NCI-H526 (cell line): ENCODE results near the gene THRB.

ENCODE experiments used
- DNase-seq, 2 experiments: peaks; one replicate each; lab custom pipeline; 2025; lab: John Stamatoyannopoulos, UW

THRB gene

DNA sequence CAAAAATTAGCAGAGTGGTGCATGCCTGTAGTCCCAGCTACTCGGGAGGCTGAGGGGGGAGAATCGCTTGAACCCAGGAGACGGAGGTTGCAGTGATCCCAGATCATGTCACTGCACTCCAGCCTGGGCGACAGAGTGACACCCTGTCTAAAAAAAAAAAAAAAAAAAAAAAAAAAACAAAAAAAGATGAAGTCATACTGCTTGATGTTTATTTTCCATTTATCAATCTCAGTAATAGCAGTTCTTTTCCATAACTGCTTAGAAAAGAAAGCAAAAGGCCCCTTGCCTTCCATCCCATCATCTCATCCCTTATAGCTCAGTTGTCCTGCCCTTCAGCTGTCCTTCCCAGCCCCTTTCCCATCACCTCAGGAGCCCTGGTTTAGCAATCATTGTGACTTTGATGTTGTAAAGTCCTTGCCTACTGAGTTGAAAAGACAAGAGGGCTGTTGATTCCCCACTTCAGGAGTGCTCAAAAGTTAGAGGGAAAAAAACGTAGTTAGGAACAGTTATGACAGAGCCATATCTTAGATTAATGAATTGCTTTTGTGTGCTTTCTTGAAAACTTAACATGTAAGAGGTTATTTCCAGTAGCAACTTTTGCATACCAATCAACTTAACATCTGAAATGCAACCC lies 18.0 kb upstream of the THRB start:
- DNase-seq: no peak

DNA sequence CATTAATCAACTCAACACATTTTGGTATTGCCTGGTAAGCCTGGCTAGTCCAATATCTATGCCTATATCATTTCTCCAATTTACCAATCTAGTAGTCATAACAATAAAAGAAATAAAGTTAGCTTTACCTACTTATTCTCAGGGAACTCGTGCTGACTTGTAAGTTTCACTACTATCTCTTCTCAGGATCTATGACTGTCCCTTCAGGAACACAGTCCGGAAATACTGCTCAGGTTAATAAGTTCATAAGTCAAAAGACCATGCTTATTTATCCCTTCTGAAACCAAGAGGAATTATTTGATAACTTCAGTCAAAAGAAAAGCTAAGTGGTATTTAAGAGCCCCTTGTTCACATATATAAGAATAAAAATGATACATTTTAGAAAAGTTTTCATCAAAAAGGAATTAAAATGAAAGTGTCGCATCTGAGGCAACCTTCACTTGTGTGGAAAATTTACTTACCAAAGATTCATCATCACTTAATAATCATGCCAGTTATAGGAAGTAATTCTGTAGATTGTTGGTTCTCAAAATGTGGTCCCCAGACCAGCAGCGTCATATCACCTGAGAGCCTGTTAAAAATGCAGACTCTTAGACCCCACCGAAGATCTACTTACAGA lies 15.5 kb upstream of the THRB start:
- no peak for DNase-seq

DNA sequence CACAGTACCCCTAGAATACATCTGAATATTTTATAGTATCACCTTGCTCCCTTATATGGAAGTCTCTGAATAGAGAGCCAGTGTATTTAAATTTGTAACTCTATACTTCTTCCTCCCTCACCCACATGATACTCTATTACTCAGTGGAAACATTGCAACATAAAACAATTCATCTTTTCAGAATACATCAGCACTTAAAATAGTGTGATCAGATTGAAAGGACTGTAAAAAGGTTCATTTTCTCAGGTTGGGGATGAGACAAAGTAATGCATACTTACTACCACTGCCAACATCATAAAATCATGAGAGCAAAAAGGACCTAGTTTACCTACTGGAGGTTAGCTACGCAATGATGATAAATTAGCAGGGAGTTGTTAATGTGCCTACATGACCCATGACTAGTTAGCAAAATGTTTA lies 13.8 kb upstream of the THRB start:
- no peak for DNase-seq

DNA sequence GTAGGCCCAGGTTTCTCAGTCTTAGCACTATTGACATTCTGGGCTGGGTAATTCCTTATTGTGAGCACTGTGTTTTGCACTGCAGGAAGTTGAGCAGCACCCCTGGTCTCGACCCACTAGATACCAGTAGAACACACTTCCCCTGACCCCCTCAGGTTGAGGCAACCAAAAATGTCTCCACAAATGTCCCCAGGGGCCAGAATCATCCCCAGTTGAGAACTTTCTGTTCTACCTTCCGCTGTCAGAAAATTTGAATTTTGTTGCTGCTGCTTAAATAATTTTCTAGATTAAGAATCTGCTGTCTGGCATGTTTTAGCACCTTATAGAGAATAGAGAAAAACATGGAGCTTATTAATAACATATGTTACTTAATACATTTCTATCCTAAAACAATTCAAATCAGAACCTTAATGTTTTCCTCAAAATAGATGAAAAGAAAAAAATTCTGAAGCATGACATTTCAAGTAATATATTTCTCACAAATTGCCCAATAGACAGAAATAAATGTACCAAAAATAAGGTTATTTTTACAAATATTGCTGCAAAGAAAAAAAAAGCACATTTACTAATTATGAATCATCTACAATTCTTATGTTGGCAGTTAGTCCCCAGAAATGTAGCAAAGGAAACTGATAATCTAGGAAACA lies 13.2 kb upstream of the THRB start:
- no peak for DNase-seq

DNA sequence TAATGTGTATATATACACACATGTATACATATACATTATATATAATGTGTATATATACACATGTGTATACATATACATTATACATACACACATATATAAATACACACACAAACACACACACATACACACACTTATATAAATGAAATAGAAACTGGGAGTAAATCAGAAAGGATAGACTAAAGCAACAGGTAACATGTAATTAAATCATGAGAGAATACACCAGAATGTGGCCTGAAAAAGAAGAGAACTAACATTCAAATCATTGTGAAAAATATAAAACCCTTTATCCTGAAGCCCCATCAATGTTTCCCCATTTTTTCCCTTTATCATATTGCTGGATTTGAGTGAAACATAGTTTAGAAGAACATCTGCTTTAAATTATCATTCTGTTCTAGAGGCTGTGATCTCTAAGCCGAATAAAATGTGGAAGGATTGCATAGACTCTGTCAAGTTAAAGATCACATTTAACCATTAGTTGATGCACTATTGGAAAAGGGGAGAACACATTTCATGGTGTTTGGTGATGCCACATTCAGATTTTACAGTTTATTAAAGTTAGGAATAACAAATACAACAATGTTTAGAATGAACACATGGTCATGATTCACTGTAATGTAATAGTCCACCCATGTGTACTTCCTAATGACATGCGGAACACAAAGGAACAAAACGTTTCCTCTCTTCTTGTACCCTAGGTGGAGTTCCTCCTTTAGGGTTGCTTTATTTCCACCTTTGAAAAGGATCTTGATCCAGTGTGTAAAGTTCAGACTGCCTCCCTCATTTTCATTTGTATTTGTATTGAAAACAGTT lies 12.5 kb upstream of the THRB start:
- DNase-seq: no peak

DNA sequence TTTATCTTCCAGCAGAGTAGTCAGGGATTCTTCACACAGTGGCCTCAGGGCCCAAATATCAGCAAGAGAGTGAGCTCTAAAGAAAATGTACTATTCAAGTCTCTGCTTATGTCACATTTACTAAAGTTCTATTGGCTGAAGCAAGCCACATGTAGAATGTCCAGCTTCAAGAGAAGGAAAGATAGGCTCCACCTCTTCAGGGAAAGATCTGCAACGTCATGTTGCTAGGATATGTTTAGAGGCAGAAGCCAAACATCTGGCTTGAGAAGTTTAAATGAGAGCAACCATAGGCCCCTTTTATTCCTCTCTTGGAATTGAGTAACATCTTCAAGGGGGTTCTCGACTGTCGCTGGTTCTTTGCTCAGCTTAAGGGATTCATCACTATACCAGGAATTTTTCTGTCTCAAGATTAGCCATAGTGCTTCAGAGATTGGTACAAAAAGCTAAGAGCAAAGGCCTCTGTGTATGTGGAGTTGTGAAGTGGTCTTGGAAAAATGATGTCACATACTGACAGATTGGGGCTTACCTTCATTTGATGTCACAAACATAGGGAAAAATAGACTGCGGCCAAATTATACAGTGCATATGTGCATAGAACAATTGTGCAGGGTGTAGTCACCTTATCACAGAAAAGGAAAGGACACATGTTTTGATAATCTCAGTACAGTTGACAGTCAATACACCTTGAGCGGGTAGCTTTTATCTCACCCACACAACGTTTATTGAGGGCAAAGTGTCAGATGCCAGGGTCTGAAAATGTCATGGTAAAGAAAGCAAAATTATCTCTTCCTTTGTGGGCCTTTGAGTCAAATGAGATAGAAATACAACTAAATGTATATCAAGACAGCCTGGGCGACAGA lies 11.3 kb upstream of the THRB start:
- no peak for DNase-seq

DNA sequence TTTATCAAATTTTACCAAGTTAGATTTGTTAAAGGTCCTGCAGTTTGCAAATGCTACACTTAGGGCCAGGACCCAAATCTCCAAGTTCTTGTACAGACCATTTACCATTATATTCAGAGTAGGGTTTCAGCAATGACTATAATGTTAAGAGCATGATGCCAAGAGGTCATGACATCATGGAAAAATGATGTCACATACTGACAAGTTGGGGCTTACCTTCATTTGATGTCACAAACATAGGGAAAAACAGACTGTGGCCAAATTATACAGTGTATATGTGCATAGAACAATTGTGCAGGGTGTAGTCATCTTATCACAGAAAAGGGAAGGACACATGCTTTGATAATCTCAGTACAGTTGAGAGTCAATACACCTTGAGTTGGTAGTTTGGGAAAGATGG lies 10.1 kb upstream of the THRB start:
- DNase-seq: no peak

DNA sequence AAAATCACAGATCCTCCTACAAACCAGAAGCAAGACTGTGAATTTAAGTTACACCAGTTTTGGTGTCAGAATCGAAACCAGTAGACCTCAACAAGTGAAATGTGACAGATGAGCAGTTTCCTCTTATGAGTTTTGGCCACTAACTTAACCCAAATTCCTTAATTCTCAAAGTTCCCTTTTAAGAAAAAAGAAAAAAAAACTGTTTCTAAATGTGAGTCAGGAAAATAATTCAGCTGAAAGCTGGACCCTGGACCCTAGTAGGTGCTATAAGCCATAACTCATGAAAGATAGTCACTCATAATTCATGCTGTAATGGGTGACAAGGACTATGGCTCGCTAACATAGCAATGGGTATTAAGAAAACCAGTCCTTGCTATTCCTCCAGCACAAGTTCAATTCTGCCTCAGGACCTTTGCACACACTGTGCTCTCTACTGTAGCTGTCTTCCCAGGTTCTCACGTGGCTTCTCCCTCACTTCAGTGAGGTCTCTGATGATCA lies 9.0 kb upstream of the THRB start:
- DNase-seq: no peak

DNA sequence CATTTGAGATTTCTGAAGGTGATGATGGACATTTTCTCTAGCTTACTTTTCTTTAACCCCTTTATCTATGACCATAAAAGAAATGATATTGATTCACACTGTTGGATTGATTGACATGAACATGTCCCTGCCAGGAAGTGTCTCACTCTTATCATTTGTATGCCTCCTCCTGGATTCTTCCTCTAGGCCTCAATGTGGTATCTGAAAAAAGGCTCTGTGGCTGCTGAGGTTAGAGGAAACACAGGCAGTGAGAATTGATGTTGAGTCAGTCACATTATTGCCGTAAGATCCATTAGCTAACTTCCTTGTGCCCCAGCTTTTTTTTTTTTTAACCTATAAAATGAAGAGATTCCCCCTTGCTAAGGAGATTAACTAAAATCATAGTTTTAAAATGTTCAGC lies 8.0 kb upstream of the THRB start:
- no peak for DNase-seq

DNA sequence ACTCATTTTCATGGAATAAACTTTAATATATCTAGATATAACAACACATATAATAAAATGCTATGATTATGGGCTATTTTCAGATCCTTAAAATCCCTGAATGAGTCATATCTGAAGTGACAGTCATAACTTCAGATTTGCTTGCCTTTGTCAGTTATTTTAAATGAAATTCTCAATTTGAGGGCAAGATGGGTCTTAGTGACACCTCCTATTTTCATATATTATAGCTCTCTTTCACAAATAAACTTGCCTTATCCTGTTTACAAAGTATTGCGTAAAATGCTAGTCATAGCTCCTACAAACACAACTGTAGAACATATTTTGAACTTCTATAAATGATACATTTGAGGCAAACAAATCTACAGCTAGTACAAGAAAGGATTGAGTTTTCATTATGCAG lies 6.2 kb upstream of the THRB start:
- DNase-seq: no peak

DNA sequence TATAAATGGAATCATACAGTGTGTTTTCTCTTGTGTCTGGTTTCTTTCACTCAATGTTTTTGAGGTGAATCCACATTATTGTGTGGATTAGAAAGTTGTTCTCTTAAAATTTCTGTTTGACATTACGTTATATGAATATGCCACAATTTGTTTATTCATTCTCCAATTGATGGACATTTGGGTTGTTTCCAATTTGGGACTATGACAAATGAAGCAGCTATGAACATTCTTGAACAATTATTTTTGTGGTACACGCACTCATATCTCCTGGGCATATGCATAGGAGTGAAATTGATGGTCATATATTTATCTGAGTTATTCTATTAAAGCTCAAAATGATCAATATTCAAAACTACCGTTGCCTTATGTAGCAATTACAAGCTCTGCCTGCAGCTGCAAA lies 5.3 kb upstream of the THRB start:
- DNase-seq: no peak

DNA sequence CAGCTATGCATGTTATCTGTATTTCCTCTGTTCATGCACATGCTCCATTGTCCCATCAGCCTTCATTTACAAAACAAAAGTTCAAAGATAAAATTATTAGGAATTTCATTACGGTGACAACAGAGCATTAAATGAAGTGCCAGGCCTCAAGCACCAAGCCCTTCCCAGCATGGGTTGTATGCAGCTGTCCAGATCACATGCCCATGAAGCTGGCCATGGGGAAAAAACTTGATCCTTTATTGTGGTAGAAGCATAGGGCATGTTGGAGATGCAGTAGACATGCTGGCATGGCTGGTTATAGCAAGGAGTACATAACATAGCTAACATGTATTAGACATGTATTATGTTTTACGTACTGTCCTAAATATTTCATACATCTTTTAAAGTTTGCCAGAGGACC lies 4.1 kb upstream of the THRB start:
- DNase-seq: no peak

DNA sequence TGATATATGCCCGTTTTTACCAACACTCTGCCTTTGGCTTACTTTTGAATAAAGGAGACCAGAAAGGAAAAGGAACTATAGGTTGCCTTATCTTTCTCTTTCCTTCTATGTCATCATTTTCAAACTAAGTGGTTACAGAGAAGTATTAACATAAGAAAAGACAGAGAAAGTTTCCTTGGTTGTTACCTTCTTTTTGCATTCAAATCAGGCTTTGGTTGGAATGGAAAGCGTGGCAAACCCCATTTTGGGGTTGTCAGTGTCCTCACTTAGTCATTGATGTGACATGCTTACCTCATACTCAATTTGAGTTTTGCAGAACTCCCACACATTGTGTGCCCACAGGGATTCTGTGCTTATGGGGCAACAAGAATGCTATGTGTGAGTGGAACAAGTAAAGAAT lies 3.7 kb upstream of the THRB start:
- no peak for DNase-seq

DNA sequence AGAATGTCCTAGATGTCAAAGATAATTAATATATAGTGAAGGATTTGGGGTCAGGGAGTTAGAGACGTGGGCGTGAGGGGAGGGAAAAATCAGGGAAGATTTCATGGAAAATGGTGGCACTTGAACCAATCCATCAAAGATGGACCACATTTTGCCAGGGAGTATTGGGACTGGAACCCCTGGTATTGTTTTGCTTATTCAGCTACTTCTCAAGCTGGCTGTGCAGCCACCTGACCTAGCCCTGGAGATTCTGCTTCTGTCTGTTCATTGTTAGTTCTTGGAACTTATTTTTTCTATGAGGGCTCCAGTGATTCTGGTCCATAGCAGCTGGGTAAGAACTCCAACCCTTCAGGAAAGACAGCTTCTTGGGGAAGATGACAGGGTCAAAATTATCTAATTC lies 3.3 kb upstream of the THRB start:
- DNase-seq: no peak

DNA sequence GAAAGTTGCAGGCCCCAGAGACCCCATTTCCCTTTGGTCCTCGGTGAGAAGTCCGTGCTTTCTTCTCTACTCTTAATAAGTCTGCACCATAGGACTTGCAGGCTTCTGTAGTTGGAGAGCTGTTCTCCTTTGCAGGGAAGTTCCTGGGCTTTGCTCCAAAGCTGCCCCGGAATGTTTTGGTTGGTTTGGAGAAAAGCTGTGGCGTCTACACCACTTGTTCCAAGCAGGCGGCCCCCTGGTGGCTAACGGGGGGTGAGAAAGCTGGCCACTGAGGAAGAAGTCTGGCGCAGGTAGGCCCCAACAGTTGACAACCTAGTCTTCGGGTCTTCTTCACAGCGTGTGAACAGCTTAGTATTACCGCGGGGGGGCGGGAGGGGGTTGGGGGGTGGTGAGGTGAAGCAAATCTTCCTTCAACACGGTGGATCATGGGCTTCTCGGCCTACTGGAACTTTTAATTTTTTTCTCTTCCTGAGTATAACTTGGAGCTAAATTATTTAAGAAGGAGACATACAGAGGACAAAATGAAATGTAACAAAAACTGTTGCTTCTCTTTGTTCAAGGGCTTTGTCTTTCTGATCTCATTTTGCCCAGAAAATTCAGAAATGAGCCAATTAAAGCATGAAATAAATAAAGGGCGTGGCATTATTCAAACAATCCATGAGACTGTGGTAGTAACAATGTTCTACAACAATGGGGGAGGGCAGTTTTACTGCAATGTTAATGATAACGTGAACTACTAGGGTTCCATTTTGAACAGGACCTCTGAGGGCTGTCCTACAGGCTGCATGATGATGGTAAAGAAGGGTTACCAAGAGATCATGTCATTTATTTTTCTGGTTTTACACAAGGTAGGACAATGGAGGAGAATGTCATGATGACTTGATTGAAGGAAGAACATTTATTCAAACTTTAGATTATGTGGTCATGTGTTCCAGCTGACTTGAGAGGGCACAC lies 2.2 kb upstream of the THRB start:
- DNase-seq: peak in 1 of 2 experiments; percentile 27

DNA sequence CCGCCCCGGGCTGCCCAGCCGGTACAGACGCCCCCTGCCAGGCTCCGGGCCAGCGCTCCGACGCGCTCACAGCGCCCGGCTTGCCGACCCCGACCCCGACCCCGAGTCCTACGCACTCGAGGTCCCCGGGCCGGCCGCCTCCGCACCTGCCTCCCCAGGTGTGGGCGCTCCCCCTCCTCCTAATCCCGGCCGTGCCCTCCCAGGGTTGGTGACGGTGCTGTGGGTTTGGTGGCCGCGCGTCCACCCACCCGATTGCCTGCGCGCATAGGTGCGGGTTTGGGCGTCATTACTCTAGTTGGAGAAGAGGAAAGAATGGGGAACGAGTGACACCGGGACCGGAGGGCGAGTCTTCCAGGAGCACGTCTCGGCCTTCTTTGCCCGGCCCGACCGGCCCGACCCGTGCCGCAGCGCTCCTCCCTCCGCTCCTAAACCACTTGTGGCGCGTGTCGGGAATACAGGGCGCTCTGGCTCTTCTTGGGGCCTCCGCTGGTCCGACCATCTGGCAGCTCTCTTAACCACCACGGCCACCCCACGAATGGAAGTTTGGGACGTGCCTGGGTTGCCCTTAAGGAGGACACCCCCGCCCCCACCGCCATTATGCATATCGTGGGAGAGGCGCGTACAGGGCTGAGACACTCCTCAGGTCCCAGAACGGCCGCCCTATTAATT lies 810 bp upstream of the THRB start:
- peak in 1 of 2 experiments; percentile 23 for DNase-seq

DNA sequence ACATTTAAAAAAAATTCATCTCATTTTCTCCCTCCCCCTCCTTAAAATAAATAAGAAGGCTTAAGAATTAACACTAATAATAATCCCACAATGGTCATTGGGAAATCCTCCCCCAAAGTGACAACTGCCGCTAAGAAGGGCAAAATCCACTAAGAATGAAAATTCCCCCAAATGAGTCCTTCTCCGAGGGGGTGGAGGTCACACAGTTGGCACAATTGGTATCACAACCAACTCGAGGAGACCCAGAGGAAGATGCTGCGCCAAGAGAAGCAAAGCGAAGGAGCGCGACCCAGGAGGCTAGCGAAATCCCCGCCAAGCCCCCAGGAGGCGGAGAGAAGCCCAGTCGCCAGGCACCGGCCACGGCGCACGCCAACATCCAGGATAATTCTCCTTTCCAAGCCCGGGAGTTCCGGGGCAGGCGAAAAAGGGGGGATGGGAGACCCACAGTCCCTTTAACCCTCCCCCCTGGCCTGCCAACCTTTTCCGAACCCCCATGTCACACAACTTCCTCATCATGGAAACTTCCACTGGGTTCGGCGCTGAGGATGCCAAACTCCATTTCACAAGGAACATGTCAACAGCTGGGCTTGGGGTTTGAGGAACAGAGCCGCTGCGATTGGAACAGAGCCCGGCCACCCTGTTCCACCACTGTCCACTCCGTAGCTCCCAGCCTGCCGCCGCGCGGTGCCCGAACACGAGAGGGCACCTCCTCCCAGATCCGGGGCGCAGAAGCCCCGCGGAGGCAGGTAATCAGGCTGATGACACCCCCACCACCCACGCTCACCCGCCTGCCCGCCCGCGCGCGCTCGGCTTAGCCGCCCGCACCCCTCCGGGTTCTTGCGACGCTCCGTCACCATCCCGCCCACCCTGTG lies 668 bp downstream of the THRB start:
- DNase-seq: no peak

DNA sequence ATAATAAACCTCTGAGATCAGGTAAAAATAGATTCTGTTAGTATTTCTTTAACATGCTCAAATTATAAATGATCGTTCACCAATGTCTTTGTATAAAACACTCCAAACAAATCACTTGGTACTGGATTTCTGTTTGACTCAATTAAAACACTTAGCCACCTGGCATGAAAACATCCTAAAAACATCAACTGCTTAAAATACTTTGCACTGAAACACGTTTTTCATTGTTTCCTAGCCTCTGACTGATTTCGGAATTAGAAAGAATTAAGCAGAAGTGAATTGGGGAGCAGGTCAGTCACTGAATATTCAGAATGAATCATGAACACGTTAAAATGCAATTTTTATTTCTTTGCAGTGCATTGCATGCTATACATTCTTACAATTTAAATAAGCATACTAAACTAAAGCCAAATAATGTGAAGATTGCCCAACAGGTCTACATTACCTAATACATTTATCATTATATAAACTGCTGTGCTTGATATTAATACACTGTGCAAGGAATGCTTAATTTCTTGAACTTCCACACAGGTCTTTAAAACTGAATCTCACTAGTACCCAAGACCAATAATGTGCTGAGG lies 1.6 kb downstream of the THRB start:
- no peak for DNase-seq

DNA sequence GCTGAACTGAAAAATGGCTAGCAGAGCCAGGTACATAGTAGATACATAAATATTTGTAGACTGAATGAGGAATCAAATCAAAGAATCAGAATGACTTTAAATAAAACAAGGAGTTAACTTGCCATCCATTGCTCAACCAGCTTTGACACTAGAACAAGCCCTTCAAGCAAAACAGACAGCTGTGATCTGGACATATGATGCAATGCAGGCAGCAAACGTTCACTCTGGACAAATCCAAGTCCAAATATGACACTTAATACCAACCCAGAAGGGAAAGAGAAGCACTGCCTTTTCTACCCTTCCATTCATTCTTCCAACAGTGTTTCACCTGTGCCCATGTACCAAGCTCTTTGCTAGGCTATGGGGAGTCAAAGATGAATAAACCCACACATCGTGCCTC lies 4.5 kb downstream of the THRB start:
- no peak for DNase-seq
